GM12872 (cell line): ENCODE data around the gene TRIM66.

ENCODE experiments used
- CTCF ChIP-seq: IDR thresholded peaks from 3 replicates; pipeline ENCODE4 v1.5.1; 2011; ENCODE audit warnings: low read depth, mild to moderate bottlenecking, low read length, moderate library complexity; ENCODE audit not compliant: insufficient read depth

The TRIM66 gene

GRCh38 chr11:8693555-8693954, 11.1 kb upstream of the TRIM66 start:
- TF ChIP-seq CTCF: no peak

- TF ChIP-seq CTCF: no peak
Measured at GRCh38 chr11:8693010-8693551, 10.6 kb upstream of the TRIM66 start.

- TF ChIP-seq CTCF: no peak
Measured at GRCh38 chr11:8692417-8692816, 10.0 kb upstream of the TRIM66 start.

GRCh38 chr11:8691601-8692000, 9.1 kb upstream of the TRIM66 start:
- no peak for TF ChIP-seq CTCF

- no peak for TF ChIP-seq CTCF
Measured at GRCh38 chr11:8690374-8691342, 8.2 kb upstream of the TRIM66 start.

GRCh38 chr11:8689726-8690255, 7.3 kb upstream of the TRIM66 start:
- no peak for TF ChIP-seq CTCF
